ENCODE measurements around the gene MCEMP1.
A peak's percentile ranks its signal among the peaks of the same experiment; 100 is the strongest.

Gene MCEMP1

DNA sequence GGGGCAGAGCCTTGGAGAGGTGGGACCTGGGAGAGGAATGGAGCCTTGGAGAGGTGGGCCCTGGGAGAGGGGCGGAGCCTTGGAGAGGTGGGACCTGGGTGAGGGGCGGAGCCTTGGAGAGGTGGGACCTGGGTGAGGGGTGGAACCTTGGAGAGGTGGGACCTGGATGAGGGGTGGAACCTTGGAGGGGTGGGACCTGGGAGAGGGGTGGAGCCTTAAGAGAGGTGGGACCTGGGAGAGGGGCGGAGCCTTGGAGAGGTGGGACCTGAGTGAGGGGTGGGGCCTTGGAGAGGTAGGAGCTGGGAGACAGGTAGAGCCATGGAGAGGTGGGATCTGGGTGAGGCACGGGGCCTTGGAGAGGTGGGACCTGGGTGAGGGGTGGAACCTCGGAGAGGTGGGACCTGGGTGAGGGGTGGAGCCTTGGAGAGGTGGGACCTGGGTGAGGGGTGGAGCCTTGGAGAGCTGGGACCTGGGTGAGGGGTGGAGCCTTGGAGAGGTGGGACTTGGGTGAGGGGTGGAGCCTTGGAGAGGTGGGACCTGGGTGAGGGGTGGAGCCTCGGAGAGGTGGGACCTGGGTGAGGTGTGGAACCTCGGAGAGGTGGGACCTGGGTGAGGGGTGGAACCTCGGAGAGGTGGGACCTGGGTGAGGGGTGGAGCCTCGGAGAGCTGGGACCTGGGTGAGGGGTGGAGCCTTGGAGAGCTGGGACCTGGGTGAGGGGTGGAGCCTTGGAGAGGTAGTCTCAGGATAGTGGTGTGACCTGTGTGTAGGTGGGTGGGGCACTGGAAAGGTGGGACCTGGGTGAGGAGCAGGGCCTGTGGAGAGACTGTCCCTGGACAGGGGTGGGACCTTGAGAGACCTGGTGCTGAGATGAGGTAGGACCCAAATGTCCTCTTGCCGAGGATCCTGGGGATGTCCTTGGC lies 33.0 kb upstream of the MCEMP1 start:
- DNase-seq, result peak; percentile 37

DNA sequence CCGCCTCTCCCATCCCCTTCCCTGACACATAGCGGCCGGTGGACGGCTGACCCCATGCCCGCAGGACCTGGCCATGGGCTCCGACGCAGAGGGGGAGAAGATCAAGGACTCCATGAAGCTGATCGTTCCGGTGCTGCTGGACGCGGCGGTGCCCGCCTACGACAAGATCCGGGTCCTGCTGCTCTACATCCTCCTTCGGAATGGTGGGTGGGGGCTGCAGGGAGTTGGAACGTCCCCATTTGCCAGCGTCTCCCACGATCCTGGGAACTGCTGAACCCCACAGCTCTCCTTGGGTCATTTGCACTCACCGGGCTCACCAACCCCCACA lies 32.4 kb upstream of the MCEMP1 start:
- DNase-seq, result no peak

DNA sequence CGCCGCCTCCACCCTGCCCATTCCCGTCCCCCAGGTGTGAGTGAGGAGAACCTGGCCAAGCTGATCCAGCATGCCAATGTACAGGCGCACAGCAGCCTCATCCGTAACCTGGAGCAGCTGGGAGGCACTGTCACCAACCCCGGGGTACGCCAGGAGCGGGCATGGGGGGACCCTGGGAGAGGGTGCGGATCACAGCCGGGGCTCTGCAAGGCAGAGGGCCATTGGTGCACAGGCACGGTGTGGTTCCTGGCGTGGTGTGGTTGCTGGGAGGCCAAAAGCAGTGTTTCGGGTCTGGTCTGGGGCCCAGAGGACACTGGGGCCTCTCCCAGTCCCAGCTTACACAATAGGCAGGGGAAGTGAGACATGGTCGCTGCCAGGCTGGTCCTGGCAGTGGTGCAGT lies 31.7 kb upstream of the MCEMP1 start:
- no peak for DNase-seq

DNA sequence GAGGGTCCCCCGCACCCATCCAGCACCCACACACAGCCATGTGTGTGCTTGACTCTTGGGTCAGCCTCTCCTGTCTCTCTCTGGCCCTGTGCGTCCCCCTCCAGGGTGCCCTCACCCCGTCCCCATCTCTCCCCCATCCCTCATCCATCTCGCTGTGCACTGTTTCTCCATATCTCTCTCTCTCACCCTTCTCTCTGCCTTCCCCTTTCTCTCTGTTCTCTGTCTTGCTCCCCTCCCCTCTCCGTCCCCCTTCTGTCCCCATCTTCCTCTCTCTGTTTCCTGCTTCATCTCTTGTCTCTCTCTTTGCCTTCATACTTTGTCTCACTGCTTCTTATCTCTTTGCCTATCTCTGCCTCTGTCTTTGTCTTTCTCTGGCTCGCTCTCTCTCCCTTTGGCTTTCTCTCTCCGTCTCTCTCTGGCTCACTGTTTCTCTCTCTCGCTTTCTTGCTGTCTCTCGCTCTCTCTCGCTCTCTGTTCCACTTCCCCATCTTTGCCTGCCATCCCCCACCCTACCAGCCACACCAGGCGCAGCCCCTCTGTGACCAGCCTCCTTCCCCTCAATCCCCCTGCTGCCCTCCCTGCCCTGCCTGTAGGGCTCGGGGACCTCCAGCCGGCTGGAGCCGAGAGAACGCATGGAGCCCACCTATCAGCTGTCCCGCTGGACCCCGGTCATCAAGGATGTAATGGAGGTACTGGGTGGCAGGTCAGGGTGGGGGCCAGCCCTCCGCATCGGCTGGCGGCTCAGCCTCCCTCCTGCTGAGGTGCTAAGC lies 31.0 kb upstream of the MCEMP1 start:
- DNase-seq, result no peak

DNA sequence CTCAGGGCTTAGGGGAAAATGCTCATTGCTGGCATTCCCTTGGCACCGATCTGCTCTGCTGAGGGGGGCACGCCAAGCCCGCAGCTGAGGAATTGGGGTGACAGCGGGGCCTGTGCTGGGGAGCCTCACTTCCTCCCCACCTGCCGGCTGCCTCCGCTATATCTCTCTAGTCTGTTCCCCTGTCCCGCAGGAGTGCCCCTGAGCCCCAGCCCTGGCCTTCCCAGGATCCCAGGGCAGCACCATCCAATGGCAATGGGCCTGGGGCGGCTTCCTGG lies 30.5 kb upstream of the MCEMP1 start:
- no peak for DNase-seq

DNA sequence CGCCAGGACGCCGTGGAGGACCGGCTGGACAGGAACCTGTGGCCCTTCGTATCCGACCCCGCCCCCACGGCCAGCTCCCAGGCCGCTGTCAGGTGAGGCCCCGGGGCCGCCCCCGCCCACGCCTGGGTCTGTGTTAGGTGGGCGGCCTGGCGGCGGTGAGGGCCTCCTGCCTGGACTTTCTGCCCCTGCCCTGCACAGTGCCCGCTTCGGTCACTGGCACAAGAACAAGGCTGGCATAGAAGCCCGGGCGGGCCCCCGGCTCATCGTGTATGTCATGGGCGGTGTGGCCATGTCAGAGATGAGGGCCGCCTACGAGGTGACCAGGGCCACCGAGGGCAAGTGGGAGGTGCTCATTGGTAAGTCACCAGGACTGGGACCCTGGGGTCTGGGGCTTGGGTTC lies 29.7 kb upstream of the MCEMP1 start:
- DNase-seq, result no peak

DNA sequence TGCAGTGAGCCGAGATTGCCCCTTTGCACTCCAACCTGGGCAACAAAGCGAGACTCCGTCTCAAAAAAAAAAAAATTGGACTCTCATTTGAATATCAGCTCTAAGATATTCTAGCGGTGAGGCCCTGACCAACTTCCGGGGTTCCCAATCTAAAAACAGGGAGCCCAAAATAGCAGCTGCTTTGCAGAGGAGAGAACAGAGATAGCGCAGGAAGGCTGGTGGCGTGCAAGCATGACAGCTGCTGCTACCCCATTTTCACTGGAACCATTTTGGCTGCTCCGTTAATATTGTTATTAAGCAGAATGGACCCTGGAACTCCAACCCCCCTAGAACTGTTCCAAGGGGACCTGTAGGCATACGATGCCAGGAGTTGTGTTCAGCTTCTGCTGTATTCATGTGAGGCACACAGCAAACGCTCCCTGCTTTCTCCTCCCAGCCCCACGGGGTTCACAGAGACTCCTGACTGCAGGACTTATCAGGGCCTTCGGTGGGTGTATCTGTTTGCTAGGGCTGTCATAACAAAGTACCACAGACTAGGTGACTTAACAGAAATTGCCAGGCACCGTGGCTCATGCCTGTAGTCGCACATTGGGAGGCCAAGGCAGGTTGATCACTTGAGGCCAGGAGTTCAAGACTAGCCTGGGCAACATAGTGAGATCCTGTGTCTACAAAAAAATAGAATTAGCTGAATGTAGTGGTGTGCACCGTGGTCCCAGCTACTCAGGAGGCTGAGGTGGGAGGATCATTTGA lies 28.4 kb upstream of the MCEMP1 start:
- no peak for DNase-seq

DNA sequence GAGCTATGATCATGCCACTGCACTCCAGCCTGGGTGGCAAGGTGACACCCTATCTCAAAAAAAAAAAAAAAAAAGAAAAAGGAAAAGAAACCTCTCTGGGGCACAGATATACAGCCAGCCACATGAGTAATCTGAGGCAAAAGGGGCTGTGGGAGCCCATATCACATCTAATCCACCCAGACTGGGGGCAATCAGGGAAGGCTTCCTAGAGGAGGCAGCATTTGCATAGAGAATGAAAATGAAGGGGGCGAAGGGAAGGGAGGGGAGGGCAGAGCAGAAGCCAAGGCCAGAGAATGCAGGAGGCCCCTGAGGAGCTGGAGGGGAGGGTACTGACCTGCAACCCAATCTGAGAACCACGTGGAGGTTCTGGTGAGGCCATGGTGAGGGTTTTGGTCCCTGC lies 26.7 kb upstream of the MCEMP1 start:
- no peak for DNase-seq

DNA sequence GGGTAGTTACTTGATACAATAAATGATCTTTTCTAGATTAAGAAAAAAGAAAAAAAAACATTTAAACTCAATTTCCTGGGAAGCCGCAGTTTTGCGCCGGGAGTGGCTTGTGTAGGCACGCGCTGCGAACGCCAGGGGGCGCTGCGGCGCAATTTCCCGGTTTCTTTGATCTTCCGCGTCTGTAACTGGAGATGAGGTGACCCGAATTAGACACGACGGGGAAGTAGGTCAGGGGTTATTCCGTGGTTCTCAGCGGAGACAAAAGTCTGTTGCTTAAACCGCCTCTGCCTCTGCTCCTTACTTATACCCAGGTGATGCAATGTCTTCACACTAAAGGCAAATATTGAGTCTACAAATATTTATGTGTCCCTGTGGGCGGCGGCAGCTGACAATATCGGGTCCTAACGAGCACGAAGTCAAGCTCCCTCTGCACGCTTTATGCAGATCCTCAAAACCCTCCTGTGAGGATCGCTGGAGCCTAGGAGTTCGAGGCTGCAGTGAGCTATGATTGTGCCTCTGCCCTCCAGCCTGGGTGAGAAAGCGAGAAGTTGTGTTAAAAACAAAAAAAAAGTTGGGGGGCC lies 24.7 kb upstream of the MCEMP1 start:
- DNase-seq, result peak; percentile 89

DNA sequence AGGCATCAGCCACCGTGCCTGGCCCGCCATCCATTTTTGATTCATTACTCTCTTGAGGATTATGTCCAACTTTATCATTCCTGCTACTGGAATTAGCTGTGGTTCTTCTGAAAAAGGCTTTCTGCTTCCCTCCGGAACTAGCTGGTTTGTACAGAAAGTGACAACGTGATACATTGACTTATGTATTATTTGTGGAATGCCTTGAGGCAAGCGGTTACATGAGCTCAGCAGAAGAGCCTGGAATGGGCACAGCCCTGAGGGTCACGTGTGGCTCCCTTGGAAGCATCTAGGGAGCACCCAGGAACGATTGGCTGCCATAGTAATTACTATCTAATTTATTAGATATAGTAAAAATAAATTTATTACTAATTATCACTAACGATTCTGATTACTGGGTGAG lies 22.5 kb upstream of the MCEMP1 start:
- no peak for DNase-seq

DNA sequence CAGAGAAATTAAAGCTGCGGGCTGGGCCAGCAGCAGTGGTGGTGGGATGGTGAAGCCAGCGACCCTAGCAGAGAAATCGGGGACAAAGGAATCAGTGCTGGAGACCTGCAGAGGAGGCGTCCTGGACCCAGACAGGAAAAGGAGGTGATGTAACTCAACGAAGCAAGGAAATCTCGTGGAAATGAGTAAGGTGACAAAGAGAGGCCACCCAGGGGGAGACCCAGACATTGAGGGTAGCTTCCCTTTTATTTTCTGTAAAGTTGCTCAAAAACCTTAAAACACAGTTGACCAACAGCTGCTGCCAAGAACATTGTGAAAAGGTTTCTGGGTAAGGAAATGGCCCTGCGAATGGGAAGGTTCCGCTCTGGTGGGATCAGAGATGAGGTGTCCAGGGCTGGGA lies 21.3 kb upstream of the MCEMP1 start:
- DNase-seq, result no peak

DNA sequence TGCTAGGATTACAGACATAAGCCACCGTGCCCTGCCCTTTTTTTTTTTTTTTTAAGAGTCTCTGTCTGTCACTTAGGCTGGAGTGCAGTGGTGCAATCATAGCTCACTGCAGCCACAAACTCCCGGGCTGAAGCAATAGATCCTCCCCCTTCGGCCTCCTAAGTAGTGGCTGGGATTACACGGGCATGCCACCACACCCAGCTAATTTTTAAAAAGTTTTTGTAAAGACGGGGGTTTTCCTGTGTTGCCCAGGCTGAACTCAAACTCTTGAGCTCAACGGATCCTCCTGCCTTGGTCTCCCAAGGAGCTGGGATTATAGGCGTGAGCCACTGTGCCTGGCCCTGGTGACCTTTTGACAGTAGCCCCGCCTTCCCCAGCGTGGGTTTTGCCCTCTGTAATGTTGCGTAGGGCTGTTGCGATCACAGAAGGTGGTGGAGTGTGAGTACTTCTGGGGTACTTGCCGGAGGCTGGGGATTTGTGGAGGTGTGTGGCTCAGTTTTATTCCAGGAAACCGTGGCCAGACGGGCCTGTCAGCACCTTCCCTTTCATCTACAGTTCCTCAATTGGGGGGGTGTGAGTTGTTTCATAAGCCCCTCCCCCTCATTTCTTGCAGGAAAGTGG lies 19.6 kb upstream of the MCEMP1 start:
- no peak for DNase-seq

DNA sequence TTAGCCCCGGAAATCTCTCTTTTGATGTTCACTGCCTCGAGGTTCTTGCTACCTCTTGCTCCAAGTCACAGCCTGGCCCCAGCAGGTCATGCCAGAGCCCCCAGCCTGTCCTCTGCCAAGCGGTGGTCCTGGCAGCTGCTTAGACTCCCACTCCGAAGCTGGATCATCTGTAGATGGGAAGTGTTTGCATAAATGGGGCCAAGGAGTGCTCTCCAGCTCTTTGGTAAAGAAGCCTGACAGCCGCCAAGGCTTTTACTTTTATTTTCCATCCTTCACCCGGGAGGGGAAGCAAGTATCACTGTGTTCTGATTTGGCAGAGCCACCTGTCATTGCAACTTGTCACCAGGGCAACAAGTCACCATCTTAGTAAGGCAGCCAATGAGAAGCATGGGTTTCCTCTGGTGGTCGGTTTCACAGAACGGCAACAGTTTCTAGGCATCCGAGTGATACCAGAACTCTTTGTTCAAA lies 18.6 kb upstream of the MCEMP1 start:
- DNase-seq, result peak; percentile 63

DNA sequence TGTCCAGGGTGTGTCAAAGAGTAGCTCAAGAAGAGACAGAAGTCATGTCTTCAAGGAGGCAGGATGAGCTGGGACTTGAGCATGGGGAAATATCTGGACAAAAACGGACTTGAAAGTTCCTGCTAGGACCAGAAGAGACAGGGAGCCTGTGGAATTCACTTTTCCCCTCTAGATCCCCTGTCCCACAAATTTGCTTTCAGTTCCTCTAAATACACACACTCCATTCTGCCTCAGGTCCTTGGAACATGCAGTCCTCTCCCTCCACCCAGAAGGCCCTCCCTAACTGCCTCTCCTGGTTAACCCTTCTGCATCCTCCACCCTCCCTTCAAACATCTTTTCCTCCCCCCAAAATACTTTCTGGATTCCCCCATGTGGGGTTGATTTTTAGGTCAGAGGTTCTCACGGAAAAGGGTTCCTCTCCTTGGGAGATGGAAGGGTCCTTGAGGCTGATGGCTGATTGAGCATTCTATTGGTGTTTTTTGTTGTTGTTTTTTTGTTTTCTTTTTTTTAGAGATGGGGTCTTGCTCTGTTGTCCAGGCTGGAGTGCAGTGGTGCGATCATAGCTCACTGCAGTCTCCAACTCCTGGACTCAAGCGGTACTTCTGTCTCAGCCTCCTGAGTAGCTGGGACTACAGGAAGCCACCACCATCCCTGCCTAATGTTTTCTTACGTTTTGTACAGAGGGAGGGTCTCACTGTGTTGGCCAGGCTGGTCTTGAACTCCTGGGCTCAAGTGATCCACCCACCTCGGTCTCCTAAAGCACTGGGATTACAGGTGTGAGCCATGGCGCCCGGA lies 14.9 kb upstream of the MCEMP1 start:
- no peak for DNase-seq

DNA sequence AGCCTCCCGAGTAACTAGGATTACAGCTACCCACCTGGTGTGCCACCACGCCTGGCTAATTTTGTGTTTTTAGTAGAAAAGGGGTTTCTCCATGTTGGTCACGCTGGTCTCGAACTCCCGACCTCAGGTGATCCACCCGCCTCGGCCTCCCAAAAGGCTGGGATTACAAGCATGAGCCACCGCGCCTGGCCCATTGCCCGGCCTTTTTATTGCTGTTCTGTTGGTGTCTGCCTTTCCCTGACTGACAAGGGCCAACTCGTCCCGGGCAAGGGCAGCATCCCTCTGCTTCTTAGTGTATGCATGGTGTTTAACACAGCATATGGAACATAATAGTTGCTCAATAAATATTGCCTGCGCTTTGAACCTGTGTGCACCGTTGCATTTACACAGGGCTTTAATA lies 14.2 kb upstream of the MCEMP1 start:
- no peak for DNase-seq

DNA sequence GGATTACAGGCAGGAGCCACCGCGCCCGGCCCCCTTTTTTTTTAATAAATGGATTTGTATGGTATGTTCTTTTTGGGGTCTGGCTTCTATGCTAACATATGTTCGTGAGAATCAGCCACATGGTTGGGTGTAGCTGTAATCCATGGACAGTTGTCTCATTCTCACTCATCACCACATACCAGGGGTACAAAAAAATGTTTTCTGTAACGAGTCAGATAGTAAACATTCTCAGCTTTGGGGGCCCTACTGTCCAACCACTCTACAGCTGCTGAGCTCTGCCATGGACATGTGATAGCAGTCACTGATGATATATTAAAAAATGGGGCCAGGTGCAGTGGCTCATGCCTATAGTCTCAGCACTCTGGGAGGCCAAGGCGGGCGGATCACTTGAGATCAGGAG lies 13.2 kb upstream of the MCEMP1 start:
- no peak for DNase-seq

DNA sequence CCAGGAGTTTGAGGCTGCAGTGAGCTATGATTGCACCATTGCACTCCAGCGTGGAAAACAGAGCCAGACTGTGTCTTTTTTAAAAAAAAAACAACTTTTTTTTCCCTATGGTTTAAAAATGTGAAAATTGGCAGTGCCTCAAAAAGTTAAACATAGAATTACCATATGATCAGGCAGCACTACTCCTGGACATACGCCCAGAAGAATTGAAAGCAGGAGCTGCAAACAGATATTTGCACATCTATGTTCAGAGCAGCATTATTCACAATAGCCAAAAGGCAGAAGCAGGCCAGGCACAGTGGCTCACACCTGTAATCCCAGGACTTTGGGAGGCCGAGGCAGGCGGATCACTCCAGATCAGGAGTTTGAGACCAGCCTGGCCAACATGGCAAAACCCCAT lies 11.8 kb upstream of the MCEMP1 start:
- DNase-seq, result no peak

DNA sequence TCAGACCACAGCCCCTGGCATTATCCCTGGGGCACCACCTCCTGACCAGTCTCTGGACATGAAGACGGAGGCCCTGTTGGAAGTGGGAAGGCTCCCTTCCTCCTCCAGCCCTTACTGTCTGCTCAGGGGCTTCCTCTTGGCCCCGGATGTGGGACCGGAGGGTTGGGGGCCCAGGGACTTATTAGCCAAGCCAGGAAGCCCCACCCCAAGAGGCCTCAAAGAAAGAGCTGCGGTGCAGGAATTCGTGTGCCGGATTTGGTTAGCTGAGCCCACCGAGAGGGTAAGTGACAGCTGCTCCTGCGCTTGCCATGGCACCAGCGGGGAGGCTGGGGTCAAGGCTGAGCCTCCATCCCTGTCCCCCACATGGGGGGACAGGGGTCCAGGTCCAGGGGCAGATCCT lies 8.0 kb upstream of the MCEMP1 start, which contains the start of gene RETN:
Gene RETN, plus strand, starts transcription at position 208 of the 400 bp plus-strand sequence. CDS start 278 bp downstream, outside the sequence.
- DNase-seq, result no peak

DNA sequence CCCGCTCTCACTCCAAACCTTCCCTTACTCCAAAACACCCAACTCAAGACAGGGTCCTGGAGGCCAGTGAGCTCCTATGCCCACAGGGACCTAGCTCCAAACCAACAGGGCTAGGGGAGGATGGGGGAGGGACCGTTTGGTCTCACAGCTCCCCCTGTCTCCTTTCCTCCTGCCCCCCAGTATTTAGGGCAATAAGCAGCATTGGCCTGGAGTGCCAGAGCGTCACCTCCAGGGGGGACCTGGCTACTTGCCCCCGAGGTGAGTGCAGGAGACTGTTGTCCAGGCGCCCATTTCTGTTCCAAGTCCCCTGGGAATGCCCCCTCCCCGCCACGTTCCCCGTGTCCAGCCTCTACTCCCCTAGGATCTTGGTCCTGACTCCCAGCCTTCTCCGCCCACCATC lies 7.2 kb upstream of the MCEMP1 start:
- DNase-seq, result no peak

DNA sequence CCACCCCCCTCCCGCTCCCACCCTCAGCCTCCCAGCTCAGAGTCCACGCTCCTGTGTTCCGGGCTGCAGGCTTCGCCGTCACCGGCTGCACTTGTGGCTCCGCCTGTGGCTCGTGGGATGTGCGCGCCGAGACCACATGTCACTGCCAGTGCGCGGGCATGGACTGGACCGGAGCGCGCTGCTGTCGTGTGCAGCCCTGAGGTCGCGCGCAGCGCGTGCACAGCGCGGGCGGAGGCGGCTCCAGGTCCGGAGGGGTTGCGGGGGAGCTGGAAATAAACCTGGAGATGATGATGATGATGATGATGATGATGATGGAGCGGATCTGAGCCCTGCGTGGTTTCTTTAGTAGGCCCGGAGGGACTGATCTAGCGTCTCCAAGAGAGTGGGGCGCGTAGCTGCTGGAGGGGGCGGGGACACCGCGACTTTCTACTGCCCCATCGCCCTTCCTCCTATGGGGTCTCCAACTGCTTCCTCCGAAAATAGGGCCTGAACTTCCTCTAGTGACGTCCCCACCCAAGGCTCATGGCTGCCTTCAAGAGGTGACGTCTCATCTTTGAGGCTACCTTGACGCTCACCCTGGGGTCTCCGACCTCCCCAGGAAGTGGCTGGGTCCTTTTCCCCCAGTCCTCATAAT lies 6.6 kb upstream of the MCEMP1 start:
- DNase-seq, result no peak

DNA sequence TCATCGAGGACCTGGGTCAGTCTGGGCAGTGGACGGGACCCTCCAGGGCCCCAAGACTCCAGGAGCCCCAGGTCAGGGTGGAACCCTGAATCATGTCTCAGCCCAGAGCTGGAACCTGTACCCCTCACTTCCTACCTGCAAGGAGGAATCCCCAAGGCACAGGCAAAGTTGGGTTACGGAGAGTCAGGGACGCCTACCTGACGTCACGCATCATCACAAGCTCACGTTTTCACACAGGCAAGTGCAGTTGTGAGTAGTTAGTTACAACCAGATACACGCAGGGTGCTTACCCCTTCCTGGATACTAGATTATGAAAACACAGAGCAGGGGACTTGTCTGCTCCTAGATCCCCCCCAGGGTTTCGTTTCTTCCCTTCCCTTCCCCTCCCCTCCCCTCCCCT lies 6.1 kb upstream of the MCEMP1 start:
- DNase-seq, result no peak

DNA sequence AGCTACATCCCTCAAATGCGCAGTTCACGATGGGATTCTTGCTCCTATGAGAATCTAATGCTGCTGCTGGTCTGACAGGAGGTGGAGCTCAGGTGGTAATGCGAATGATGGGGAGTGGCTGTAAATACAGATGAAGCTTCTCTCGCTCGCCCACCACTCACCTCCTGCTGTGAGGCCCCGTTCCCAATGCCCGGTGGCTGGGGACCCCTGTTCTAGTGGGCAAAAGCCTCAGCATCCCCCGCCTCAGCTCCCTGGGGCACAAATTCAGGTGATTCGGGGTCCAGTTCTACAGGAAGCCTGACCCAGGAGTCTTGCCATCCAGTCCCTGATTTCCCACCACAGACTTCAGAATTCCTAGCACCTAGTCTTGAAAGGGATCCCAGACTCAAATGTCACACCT lies 4.4 kb upstream of the MCEMP1 start:
- no peak for DNase-seq
